ENCODE measurements around the gene TRPC4.
"Not testable (repeated sequence)": the region's sequence is repeated elsewhere in the genome, so short reads cannot be mapped to it uniquely, and the experiment has no call there.

The TRPC4 gene

GRCh38 chr13:37833411-37833810 is 36.2 kb downstream of the TRPC4 start:
- DNase-seq (ENCODE audit: low read depth), result no peak

- peak; percentile 38 for DNase-seq (ENCODE audit: low read depth)
These were observed 53.3 kb downstream of the TRPC4 start for GRCh38 chr13:37816276-37816675.

DNA sequence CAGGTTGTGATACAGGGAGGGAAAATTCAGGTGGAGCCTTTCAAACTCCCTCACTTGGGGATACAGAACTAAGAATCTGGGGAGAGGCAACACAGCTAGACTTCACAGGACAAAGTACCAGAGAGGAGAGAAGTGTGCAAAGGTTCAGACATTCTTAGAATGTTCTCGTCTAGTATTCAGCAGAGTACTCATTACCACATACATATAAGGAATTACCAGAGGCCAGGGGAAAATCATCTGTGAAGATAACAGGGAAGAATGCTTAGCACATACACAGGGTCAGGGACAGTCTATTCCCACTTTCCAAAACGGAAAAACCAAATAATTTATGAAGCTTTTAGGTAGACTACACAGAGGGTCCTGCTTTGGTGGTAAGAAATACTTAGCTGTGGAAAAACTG is 58.1 kb downstream of the TRPC4 start:
- DNase-seq (ENCODE audit: low read depth), result no peak

DNA sequence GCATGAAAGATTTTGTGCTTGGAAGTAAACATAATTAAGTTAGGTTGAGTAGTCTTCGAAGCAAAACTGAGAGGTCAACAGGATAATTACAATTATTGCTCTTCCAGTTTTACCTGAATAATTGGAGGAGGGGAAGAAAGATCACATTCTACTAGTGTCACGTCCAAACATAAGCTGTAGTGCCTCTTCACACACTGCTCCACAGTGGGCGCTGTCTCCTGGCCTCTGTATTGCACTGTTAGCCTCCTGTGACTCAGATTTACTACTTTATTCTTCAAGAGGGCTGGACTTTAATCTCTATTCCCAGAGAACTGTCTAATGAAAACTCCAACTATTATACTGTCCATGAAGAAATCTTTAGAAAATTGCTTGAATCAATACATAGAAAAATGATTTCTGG is 62.9 kb downstream of the TRPC4 start:
- DNase-seq (ENCODE audit: low read depth), result no peak

DNA sequence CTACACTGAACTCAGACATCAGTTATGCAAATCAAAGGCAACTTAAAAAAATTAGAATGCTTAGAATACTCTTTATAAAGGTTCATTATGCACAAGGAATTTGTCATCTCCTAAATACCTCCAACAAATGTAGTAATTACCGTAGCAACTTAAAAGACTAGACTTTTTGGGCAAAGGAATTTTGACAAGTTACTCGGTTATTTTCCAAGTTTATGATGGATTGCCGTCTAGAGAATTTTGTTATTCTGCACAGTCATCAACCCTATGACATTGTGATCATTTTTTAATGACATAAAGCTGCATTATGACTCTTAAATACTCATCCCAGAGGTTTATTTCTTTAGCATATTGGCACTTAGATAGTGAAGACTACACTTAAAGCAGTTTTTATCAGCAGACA is 71.9 kb downstream of the TRPC4 start:
- no peak for DNase-seq (ENCODE audit: low read depth)

- DNase-seq (ENCODE audit: low read depth), result not testable (repeated sequence)
These were observed 72.8 kb downstream of the TRPC4 start for GRCh38 chr13:37796795-37797194.

- no peak for DNase-seq (ENCODE audit: low read depth)
These were observed 74.2 kb downstream of the TRPC4 start for GRCh38 chr13:37795326-37795725.

DNA sequence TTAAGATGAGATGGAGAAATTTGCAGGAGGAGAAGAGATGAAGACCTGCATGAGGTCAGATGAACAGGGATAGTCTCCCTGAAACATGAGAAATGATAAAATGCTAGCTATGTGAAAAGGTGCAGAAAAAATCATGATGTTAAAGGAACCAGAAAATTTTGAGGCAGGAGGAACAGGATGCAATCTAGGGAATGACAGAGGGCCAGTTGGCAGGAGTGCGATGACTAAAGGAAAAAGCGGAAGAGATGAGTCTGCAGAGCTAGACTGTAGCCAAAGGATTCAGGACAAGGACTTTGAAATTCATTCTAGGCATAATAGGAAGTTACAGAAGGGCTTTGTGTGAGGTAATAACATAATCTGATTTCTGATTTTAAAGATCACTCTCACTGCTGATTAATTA is 77.9 kb downstream of the TRPC4 start:
- no peak for DNase-seq (ENCODE audit: low read depth)

DNA sequence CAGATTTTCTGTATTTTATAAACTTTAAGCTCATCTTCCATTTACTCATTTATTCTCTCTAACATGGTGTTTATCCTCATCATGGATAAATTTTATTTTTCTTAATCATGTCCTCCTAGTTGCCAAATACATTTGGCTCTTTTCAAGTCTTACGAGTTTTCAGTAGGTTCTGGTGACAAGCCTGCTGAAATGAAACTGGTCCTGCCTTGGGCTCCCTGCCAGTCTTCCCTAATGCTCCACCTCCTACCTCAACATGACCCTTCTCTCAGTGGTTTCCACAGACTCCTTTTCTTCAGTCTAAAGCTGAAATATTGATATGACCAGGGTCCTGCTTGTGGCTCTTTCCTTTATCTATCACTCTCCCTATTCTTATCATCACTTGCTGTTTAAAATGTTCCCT is 81.2 kb downstream of the TRPC4 start:
- no peak for DNase-seq (ENCODE audit: low read depth)

DNA sequence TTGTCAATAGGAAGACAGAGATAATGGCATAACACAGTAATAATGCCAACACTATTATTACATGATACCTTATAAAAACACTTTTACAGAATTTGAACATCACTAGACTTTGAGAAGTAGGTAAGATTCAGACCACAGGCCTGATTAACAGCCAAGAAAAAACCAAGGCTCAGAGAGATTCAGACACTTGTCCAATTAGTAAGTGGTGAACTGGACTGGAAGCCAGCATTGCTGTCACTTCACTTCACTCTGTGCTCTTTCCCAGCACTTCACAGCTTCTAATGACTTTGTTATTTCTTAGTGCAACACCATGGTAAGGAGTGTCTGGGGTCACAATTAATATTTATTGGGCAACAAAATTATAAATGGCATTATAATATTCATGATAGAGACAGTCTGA is 91.9 kb downstream of the TRPC4 start:
- no peak for DNase-seq (ENCODE audit: low read depth)

DNA sequence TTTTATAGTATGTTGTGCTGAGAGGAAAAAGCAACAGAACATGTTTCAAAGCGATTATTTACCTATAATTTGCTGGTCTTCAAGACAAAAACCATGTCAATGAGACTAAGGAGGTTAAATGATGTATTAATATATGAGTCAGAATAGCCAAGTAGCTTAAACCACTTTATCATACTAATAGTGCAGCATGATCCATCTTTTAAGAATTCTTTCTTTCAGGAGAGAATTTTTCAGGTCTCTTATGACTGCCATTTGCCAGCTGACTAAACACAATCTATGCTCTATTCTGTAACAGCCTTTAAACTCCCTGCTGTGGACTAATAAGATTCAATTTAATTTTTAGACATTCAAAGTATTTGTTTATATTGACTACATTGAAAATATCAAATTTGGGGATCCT is 93.7 kb downstream of the TRPC4 start:
- no peak for DNase-seq (ENCODE audit: low read depth)

GRCh38 chr13:37772644-37773043 is 96.9 kb downstream of the TRPC4 start:
- no peak for DNase-seq (ENCODE audit: low read depth)

DNA sequence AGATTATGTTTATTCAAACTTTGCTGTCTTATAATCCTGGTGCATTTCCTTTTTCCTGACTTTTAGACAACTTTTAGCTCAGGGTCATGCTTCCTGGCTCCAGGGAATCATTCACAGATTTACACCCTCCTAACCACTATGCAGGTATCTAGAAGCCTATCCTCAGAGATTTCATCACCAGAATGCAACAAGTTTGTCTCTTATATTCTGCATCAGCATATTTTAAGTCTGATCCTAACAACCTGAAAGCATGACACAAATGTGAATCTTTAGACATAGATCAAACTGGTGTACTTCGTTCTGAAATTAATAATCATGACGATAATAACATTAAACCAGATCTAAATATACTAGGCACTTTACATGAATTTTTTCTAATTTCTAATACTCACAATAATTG is 100.0 kb downstream of the TRPC4 start:
- DNase-seq (ENCODE audit: low read depth), result no peak

- DNase-seq (ENCODE audit: low read depth), result no peak
These were observed 100.5 kb downstream of the TRPC4 start for GRCh38 chr13:37769078-37769477.

DNA sequence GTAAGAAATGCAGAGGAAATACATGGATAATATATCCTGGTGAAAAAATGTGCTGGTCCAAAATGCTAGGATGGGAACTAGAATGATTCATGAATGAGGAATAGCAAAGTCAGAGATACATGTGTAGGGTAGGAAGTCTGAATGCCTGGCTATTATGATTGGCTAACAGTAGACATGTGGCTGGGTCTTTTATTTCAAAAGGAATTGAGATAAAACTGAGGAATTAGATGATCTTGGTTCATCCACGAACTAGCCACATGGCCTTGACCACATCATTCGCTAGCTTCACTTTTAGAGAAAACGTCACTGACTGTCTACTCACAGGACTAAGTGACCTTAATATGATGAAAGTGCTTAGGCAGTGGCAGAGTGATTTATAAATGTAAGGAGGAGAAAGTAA is 103.1 kb downstream of the TRPC4 start:
- no peak for DNase-seq (ENCODE audit: low read depth)

DNA sequence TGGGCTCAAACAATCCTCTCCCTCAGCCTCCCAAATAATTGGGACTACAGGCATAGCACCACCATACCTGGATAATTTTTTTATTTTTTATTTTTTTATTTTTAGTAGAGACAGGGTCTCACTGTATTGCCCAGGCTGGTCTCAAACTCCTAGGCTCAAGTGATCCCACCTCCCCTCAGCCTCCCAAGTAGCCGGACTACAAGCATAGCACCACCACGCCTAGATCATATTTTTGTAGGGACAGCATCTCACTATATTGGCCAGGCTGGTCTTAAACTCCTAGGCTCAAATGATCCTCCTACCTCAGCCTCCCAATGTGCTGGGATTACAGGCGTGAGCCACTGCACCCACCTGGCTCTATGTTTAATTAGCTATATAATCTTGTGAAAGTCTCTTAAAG is 114.2 kb downstream of the TRPC4 start:
- DNase-seq (ENCODE audit: low read depth), result no peak

- DNase-seq (ENCODE audit: low read depth), result no peak
These were observed 115.8 kb downstream of the TRPC4 start for GRCh38 chr13:37753776-37754175.

GRCh38 chr13:37752146-37752545 is 117.4 kb downstream of the TRPC4 start:
- no peak for DNase-seq (ENCODE audit: low read depth)

- DNase-seq (ENCODE audit: low read depth), result no peak
These were observed 118.5 kb downstream of the TRPC4 start for GRCh38 chr13:37751025-37751424.

DNA sequence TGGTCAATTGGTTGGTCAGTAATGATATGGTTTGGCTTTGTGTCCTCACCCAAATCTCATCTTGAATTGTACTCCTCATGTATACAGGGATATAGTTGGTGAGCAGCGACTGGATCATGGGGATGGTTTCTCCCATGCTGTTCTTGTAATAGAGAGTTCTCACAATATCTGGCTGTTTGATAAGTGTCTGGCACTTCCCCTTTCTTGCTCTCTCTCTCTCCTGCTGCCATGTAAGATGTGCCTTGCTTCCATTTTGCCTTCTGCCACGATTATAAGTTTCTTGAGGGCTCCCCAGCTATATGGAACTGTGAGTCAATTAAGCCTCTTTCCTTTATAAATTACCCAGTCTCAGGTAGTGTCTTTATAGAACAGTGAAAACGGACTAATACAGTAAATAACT is 120.7 kb downstream of the TRPC4 start:
- no peak for DNase-seq (ENCODE audit: low read depth)

GRCh38 chr13:37747071-37747612 is 122.4 kb downstream of the TRPC4 start:
- peak; percentile 67 for DNase-seq (ENCODE audit: low read depth)

DNA sequence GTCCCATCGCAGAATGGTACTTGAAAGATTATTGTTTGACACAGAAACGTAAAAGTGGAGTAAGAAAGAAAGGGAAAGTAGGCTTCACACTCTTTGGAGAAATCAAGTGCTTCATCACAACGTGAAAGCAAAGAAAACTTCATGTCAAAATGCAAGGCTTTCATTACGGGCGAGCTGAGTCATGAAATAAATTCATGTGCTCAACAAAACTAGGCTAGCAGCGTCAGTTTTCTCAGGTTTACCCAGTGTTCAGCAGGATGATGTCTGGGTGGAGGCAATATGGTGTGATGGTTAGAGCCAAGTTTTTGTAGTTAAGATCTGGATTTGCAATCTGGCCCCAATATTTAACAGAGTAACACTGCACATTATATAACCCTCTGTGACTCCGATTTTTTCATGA is 128.0 kb downstream of the TRPC4 start:
- no peak for DNase-seq (ENCODE audit: low read depth)

DNA sequence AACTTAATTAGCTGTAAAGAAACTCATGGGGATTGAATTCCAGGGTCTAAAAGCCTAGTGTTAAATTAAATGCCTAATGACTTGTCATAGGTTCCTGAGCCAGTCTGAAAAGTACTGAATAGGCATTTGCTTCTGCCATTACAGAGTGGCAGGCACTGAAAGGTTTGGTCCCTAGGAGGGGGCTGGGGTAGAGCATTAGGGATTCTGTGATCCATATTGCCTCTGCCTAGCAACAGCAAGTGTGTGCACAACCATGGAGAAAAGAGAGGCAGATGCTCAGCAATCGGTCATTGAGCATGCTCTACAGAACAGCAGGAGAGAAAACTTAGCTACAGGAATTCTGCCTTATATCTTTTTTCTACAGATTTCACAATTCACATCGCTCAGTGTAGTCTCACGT is 133.5 kb downstream of the TRPC4 start:
- DNase-seq (ENCODE audit: low read depth), result no peak

GRCh38 chr13:37735293-37735692 is 134.3 kb downstream of the TRPC4 start:
- DNase-seq (ENCODE audit: low read depth), result no peak

DNA sequence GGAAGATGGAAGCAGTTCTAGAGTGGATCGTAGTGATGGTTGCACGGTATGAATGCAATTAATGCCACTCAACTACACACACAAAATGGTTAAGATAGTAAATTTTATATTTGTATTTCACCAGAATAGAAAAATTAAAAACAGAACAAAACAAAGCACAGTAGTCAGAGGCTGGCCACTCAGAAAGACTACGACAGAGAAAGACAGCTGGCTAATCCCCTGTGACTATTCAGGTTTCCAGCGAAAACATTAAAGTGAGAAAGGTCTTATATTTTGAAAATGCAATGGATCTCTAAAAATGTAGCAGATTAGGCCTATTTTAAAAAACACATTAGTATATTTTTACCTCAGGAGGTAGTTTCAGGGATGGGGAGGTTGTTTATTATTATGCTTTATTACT is 139.7 kb downstream of the TRPC4 start:
- no peak for DNase-seq (ENCODE audit: low read depth)
